ENCODE data around the gene FERMT3.

FERMT3 gene

GRCh38 chr11:64223001-64223651 is 16.6 kb downstream of the FERMT3 start:
- peaks cover 25% of the 10 kb centered on the region for H3K79me2 ChIP-seq (ENCODE audit: control insufficient read depth, low read length)
- H3K27me3 ChIP-seq (ENCODE audit: control insufficient read depth, low read length) = no peaks in the 10 kb centered on the region
- TF ChIP-seq EZH2phosphoT487 (IDR thresholded peaks at IDR 0.05; ENCODE audit: borderline replicate concordance, low read length) (no peak), CTCF (IDR thresholded peaks at IDR 0.05; ENCODE audit: low read depth, low read length, poor library complexity, severe bottlenecking) (no peak)
- no peaks in the 10 kb centered on the region for H4K20me1 ChIP-seq (ENCODE audit: control insufficient read depth, insufficient read depth, low read depth, low read length)
- H3K36me3 ChIP-seq (ENCODE audit: control insufficient read depth, low read length) = peaks cover 60% of the 10 kb centered on the region
- H3K9me3 ChIP-seq (ENCODE audit: control insufficient read depth, insufficient read depth, low read length) = no peaks in the 10 kb centered on the region
- H3F3A ChIP-seq (ENCODE audit: control insufficient read depth, insufficient read depth) = peaks cover 11% of the 10 kb centered on the region
- H3K9me2 ChIP-seq (replicated peaks; ENCODE audit: control insufficient read depth, low read length) = no peaks in the 10 kb centered on the region
- no peak overlapping the region for H3K4me2 ChIP-seq (ENCODE audit: low read length)
- H3K27ac ChIP-seq (ENCODE audit: low read depth, low read length) = no peak overlapping the region
- H3K4me1 ChIP-seq (ENCODE audit: control insufficient read depth, low read length) = peaks cover 40% of the 10 kb centered on the region
- no peak overlapping the region for H3K4me3 ChIP-seq (ENCODE audit: low read length)

- H4K20me1 ChIP-seq (ENCODE audit: control insufficient read depth, insufficient read depth, low read depth, low read length) = no peaks in the 10 kb centered on the region
- TF ChIP-seq CTCF (IDR thresholded peaks at IDR 0.05; ENCODE audit: low read depth, low read length, poor library complexity, severe bottlenecking) (no peak), EZH2phosphoT487 (IDR thresholded peaks at IDR 0.05; ENCODE audit: borderline replicate concordance, low read length) (no peak)
- peaks cover 51% of the 10 kb centered on the region for H3K4me1 ChIP-seq (ENCODE audit: control insufficient read depth, low read length)
- peaks cover 54% of the 10 kb centered on the region for H3K36me3 ChIP-seq (ENCODE audit: control insufficient read depth, low read length)
- H3K9me2 ChIP-seq (replicated peaks; ENCODE audit: control insufficient read depth, low read length) = no peaks in the 10 kb centered on the region
- no peaks in the 10 kb centered on the region for H3K9me3 ChIP-seq (ENCODE audit: control insufficient read depth, insufficient read depth, low read length)
- no peak overlapping the region for H3K27ac ChIP-seq (ENCODE audit: low read depth, low read length)
- H3K4me3 ChIP-seq (ENCODE audit: low read length) = peak overlapping the region; percentile 85; the same call in 1 of the 2 replicates
- H3K27me3 ChIP-seq (ENCODE audit: control insufficient read depth, low read length) = no peaks in the 10 kb centered on the region
- peak overlapping the region; percentile 99 for H3K4me2 ChIP-seq (ENCODE audit: low read length)
- peaks cover 14% of the 10 kb centered on the region for H3F3A ChIP-seq (ENCODE audit: control insufficient read depth, insufficient read depth)
- peaks cover 31% of the 10 kb centered on the region for H3K79me2 ChIP-seq (ENCODE audit: control insufficient read depth, low read length)
These were observed 17.8 kb downstream of the FERMT3 start for GRCh38 chr11:64224151-64224890.

GRCh38 chr11:64224891-64225607 is 18.5 kb downstream of the FERMT3 start:
- H4K20me1 ChIP-seq (ENCODE audit: control insufficient read depth, insufficient read depth, low read depth, low read length) = no peaks in the 10 kb centered on the region
- H3F3A ChIP-seq (ENCODE audit: control insufficient read depth, insufficient read depth) = peaks cover 21% of the 10 kb centered on the region
- H3K4me3 ChIP-seq (ENCODE audit: low read length) = peak overlapping the region; percentile 85
- H3K36me3 ChIP-seq (ENCODE audit: control insufficient read depth, low read length) = peaks cover 52% of the 10 kb centered on the region
- peak overlapping the region; percentile 99 for H3K4me2 ChIP-seq (ENCODE audit: low read length)
- no peaks in the 10 kb centered on the region for H3K9me2 ChIP-seq (replicated peaks; ENCODE audit: control insufficient read depth, low read length)
- no peaks in the 10 kb centered on the region for H3K9me3 ChIP-seq (ENCODE audit: control insufficient read depth, insufficient read depth, low read length)
- no peak for TF ChIP-seq CTCF (IDR thresholded peaks at IDR 0.05; ENCODE audit: low read depth, low read length, poor library complexity, severe bottlenecking)
- TF ChIP-seq EZH2phosphoT487 (IDR thresholded peaks at IDR 0.05; ENCODE audit: borderline replicate concordance, low read length) = no peak
- H3K27me3 ChIP-seq (ENCODE audit: control insufficient read depth, low read length) = no peaks in the 10 kb centered on the region
- peaks cover 34% of the 10 kb centered on the region for H3K79me2 ChIP-seq (ENCODE audit: control insufficient read depth, low read length)
- H3K4me1 ChIP-seq (ENCODE audit: control insufficient read depth, low read length) = peaks cover 59% of the 10 kb centered on the region
- H3K27ac ChIP-seq (ENCODE audit: low read depth, low read length) = peak overlapping the region; percentile 82
